H1 (cell line): ENCODE data around the gene TBC1D30. TPM values are rescaled to one million over a fixed set of nuclear protein-coding genes. Genes with fewer than 3 reads are reported as not detected.

ENCODE experiments used
- CTCF ChIA-PET: fragments of 300-600 bp; sonication (Branson Sonifier 250); formaldehyde crosslinking; loops from one replicate; lab custom pipeline; 2021; ENCODE audit not compliant: partially characterized antibody; lab: Charles Lee
- POLR2A ChIA-PET: fragments of 300-600 bp; sonication (Branson Sonifier 250); formaldehyde crosslinking; loops from one replicate; lab custom pipeline; 2021; ENCODE audit warnings: inconsistent platforms; ENCODE audit not compliant: partially characterized antibody; lab: Charles Lee
- DNase-seq, 2 experiments: peaks; one replicate each; pipeline versions ENCODE4 v3.0.0 to v3.0.0-alpha.2; 2010 to 2022; ENCODE audit warnings: low spot score in 2 of 2, low read depth in 1 of 2, mixed read lengths in 1 of 2
- FAIRE-seq: peaks from 2 replicates; lab custom pipeline; 2011; peaks lifted over from hg19 to GRCh38; lab: Jason Lieb, UNC
- H2AFZ ChIP-seq: 2 replicates; pipeline ENCODE4 v1.8.1; 2012; ENCODE audit warnings: low read length, inconsistent platforms
- H2AK5ac ChIP-seq: 2 replicates; pipeline ENCODE4 v1.6.1; 2013; ENCODE audit warnings: low read depth, low read length
- H2BK120ac ChIP-seq: replicated peaks from 2 replicates; pipeline ENCODE3; 2013; ENCODE audit warnings: low read depth, low read length, inconsistent platforms
- H2BK12ac ChIP-seq: 2 replicates; pipeline ENCODE4 v1.6.1; 2013; ENCODE audit warnings: low read depth, low read length
- H2BK15ac ChIP-seq: 2 replicates; pipeline ENCODE4 v1.6.1; 2013; ENCODE audit warnings: low read length
- H2BK20ac ChIP-seq: 2 replicates; pipeline ENCODE4 v1.6.1; 2013; ENCODE audit warnings: low read length
- H2BK5ac ChIP-seq: 2 replicates; pipeline ENCODE4 v1.6.1; 2013; ENCODE audit warnings: low read depth, low read length
- H3K14ac ChIP-seq: 2 replicates; pipeline ENCODE4 v1.6.1; 2013; ENCODE audit warnings: inconsistent platforms; ENCODE audit not compliant: insufficient read length
- H3K18ac ChIP-seq: 2 replicates; pipeline ENCODE4 v1.6.1; 2013; ENCODE audit warnings: low read length; ENCODE audit errors: extremely low read depth
- H3K23ac ChIP-seq: 2 replicates; pipeline ENCODE4 v1.6.1; 2013; ENCODE audit warnings: inconsistent platforms; ENCODE audit not compliant: insufficient read length
- H3K23me2 ChIP-seq: 2 replicates; pipeline ENCODE4 v1.6.1; 2013; ENCODE audit warnings: low read depth, low read length
- H3K27ac ChIP-seq: 2 replicates; pipeline ENCODE4 v1.6.1; 2011; ENCODE audit warnings: low read depth, low read length, inconsistent platforms
- H3K27me3 ChIP-seq, 4 experiments: replicated peaks in 1 of 4; 1 replicate in 1 of 4; 2 replicates in 3 of 4; pipeline versions ENCODE4 v1.6.1 to v1.8.1; 2011 to 2013; ENCODE audit warnings: low read length in 3 of 4, mild to moderate bottlenecking in 3 of 4, inconsistent platforms in 2 of 4, mixed read lengths in 2 of 4, moderate library complexity in 1 of 4; ENCODE audit not compliant: control insufficient read depth in 3 of 4, insufficient read depth in 3 of 4; ENCODE audit errors: extremely low read depth in 1 of 4
- H3K36me3 ChIP-seq, 4 experiments: 2 replicates each; pipeline versions ENCODE4 v1.6.1 to v1.8.1; 2011 to 2013; ENCODE audit warnings: mild to moderate bottlenecking in 4 of 4, low read length in 3 of 4, moderate library complexity in 2 of 4, control low read depth in 1 of 4, inconsistent platforms in 1 of 4; ENCODE audit not compliant: insufficient read depth in 4 of 4, control insufficient read depth in 2 of 4
- H3K4ac ChIP-seq: replicated peaks from 2 replicates; pipeline ENCODE3; 2013; ENCODE audit warnings: low read length, low read depth, mixed read lengths, inconsistent platforms; ENCODE audit not compliant: insufficient read length
- H3K4me1 ChIP-seq, 4 experiments: replicated peaks in 1 of 4; 1 replicate in 1 of 4; 2 replicates in 3 of 4; pipeline versions ENCODE4 v1.6.1 to v1.8.1; 2011 to 2013; ENCODE audit warnings: low read length in 3 of 4, inconsistent platforms in 2 of 4, mixed read lengths in 1 of 4; ENCODE audit not compliant: insufficient read depth in 4 of 4, control insufficient read depth in 3 of 4
- H3K4me2 ChIP-seq, 2 experiments: 2 replicates each; pipeline versions ENCODE4 v1.6.1 to v1.8.1; 2011 to 2013; ENCODE audit warnings: low read depth in 2 of 2, low read length in 2 of 2, control low read depth in 1 of 2, inconsistent platforms in 1 of 2, mild to moderate bottlenecking in 1 of 2; ENCODE audit not compliant: insufficient read depth in 1 of 2
- H3K4me3 ChIP-seq, 4 experiments: fragments of 200-600, 300-600 bp in 1 of 4; sonication (generic), shearing (Covaris generic), sonication (Bioruptor Twin) in 1 of 4; 2 replicates each; pipeline versions ENCODE4 v1.5.1 to v1.8.1; 2011 to 2016; ENCODE audit warnings: low read length in 4 of 4, low read depth in 3 of 4, control low read depth in 2 of 4, inconsistent platforms in 2 of 4, mild to moderate bottlenecking in 2 of 4, mixed read lengths in 1 of 4, moderate library complexity in 1 of 4; ENCODE audit not compliant: insufficient read depth in 2 of 4; ENCODE audit errors: extremely low read depth in 1 of 4
- H3K56ac ChIP-seq: replicated peaks from 2 replicates; pipeline ENCODE3; 2013; ENCODE audit warnings: low read depth, mild to moderate bottlenecking, mixed read lengths, low read length, inconsistent platforms; ENCODE audit not compliant: insufficient read length
- H3K79me1 ChIP-seq: 2 replicates; pipeline ENCODE4 v1.6.1; 2013; ENCODE audit warnings: low read depth, low read length, control low read depth
- H3K79me2 ChIP-seq, 2 experiments: 2 replicates each; pipeline versions ENCODE4 v1.6.1 to v1.8.1; 2012 to 2013; ENCODE audit warnings: low read length in 2 of 2, mild to moderate bottlenecking in 2 of 2, inconsistent platforms in 1 of 2; ENCODE audit not compliant: insufficient read depth in 2 of 2, control insufficient read depth in 1 of 2
- H3K9ac ChIP-seq, 4 experiments: replicated peaks in 1 of 4; 1 replicate in 1 of 4; 2 replicates in 3 of 4; pipeline versions ENCODE4 v1.6.1 to v1.8.1; 2011 to 2013; ENCODE audit warnings: low read depth in 3 of 4, low read length in 3 of 4, control low read depth in 2 of 4, mild to moderate bottlenecking in 2 of 4, moderate library complexity in 2 of 4, inconsistent platforms in 1 of 4; ENCODE audit errors: extremely low read depth in 1 of 4
- H3K9me3 ChIP-seq, 2 experiments: 2 replicates each; pipeline versions ENCODE4 v1.6.1 to v1.8.1; 2012 to 2013; ENCODE audit warnings: mild to moderate bottlenecking in 2 of 2, moderate library complexity in 2 of 2, control low read depth in 1 of 2, inconsistent platforms in 1 of 2, low read depth in 1 of 2, low read length in 1 of 2, mixed read lengths in 1 of 2; ENCODE audit not compliant: insufficient read depth in 2 of 2
- H4K20me1 ChIP-seq, 2 experiments: replicated peaks in 1 of 2; 2 replicates each; pipeline versions ENCODE3 to v1.8.1; 2011 to 2013; ENCODE audit warnings: inconsistent platforms in 2 of 2, low read length in 2 of 2, mild to moderate bottlenecking in 1 of 2; ENCODE audit not compliant: insufficient read depth in 2 of 2, control insufficient read depth in 1 of 2
- H4K5ac ChIP-seq: 2 replicates; pipeline ENCODE4 v1.6.1; 2013; ENCODE audit warnings: low read length, low read depth, mixed read lengths, inconsistent platforms; ENCODE audit not compliant: insufficient read length
- H4K8ac ChIP-seq: 2 replicates; pipeline ENCODE4 v1.8.0; 2013; ENCODE audit warnings: mild to moderate bottlenecking, moderate library complexity, low read length, inconsistent platforms; ENCODE audit not compliant: insufficient read depth; ENCODE audit errors: extremely low read depth
- H4K91ac ChIP-seq: replicated peaks from 2 replicates; pipeline ENCODE3; 2013; ENCODE audit warnings: low read length, mixed read lengths, inconsistent platforms; ENCODE audit not compliant: insufficient read length
- CBX5 ChIP-seq: fragments of 300-800, 300-1000 bp; sonication (generic); IDR thresholded peaks from 2 replicates; pipeline ENCODE4 v1.7.1; 2016; ENCODE audit warnings: antibody characterized with exemption, low read length, low read depth
- CEBPB ChIP-seq: IDR thresholded peaks from 2 replicates; pipeline ENCODE4 v1.6.1; 2012; ENCODE audit warnings: low read depth, low read length
- CREB1 ChIP-seq: IDR thresholded peaks from 2 replicates; pipeline ENCODE4 v1.6.1; 2012; ENCODE audit warnings: inconsistent platforms
- CTCF ChIP-seq, 3 experiments: IDR thresholded peaks; 1 replicate in 2 of 3; 2 replicates in 1 of 3; pipeline versions ENCODE4 v1.5.1 to v1.6.1; 2011; ENCODE audit warnings: low read length in 3 of 3, mild to moderate bottlenecking in 3 of 3, inconsistent platforms in 2 of 3, low read depth in 1 of 3, moderate library complexity in 1 of 3; ENCODE audit not compliant: insufficient read depth in 1 of 3; ENCODE audit errors: control extremely low read depth in 1 of 3
- GTF2F1 ChIP-seq: IDR thresholded peaks from 2 replicates; pipeline ENCODE4 v1.6.1; 2012; ENCODE audit warnings: low read depth, low read length, improper control_type of control experiment, borderline replicate concordance
- NRF1 ChIP-seq: IDR thresholded peaks from 2 replicates; pipeline ENCODE4 v1.6.1; 2011; ENCODE audit warnings: mild to moderate bottlenecking, low read depth, low read length, improper control_type of control experiment
- SP2 ChIP-seq: IDR thresholded peaks from 2 replicates; pipeline ENCODE4 v1.6.1; 2012; ENCODE audit warnings: mild to moderate bottlenecking, low read length, inconsistent platforms
- SRF ChIP-seq: IDR thresholded peaks from 2 replicates; pipeline ENCODE4 v1.6.1; 2011; ENCODE audit warnings: mild to moderate bottlenecking, low read depth, low read length, moderate library complexity
- TBP ChIP-seq: IDR thresholded peaks from 2 replicates; pipeline ENCODE4 v1.6.1; 2011; ENCODE audit warnings: low read depth, low read length, improper control_type of control experiment
- WGBS, 2 experiments: shearing (Covaris generic) in 1 of 2; methylation state at CpG; one replicate each; pipeline versions ENCODE4 v1.1.6 to v1.1.7; 2013 to 2015; ENCODE audit warnings: low lambda C conversion rate in 2 of 2, mixed read lengths in 2 of 2, inconsistent platforms in 1 of 2, low coverage in 1 of 2, missing lambda C conversion rate in 1 of 2; ENCODE audit not compliant: insufficient replicate concordance in 2 of 2, insufficient coverage in 1 of 2, insufficient read length in 1 of 2; ENCODE audit errors: extremely low coverage in 1 of 2, missing lambda C conversion rate in 1 of 2; 5-methylcytosine and 5-hydroxymethylcytosine counted together
- polyA plus RNA-seq, 7 experiments: library from polyadenylated mRNA; depleted of rRNA in 3 of 7; stranded (reverse) in 5 of 7; unstranded in 2 of 7; fragments of >200 nt in 5 of 7; fragments of 200-250 nt in 2 of 7; gene quantifications; 1 replicate in 5 of 7; 2 replicates in 1 of 7; 4 replicates in 1 of 7; pipeline versions ENCODE4 v1.2.1 to v1.2.3, GENCODE V29; 2011 to 2013; ENCODE audit warnings: missing spikeins in 2 of 7, mixed read lengths in 2 of 7
- total RNA-seq: library from RNA; stranded (reverse); fragmentation: NEBNext Ultra II Directional; extraction: Animal tissue kit (Norgen Biotek cat#: 25700); gene quantifications from 2 replicates; pipeline ENCODE4 v1.2.1, GENCODE V29; 2021

Gene TBC1D30
- total and polyA plus RNA-seq, 2 of the 8 experiments (the other 6 are each of a cell fraction or from before 2014, with no cell fraction given), result 2.8 to 5.5 TPM

- ChIA-PET POLR2A (no interaction called here), CTCF (interaction anchor here (0.5 to 3.7 kb wide), 4 partner anchors 20 to 1323 kb away, joined by 3 to 29 read pairs (median 4); no protein-coding TSS in a partner anchor)
- no peak overlapping the region for H3K14ac ChIP-seq
- TF ChIP-seq CREB1 (no peak), NRF1 (no peak), CTCF (IDR thresholded peaks at IDR 0.05; ENCODE audit: control extremely low read depth in 1 of 3, insufficient read depth in 1 of 3, low read depth in 1 of 3, low read length in 3 of 3) (no peak), CEBPB (no peak), CBX5 (no peak), TBP (no peak), SP2 (no peak), GTF2F1 (no peak), SRF (no peak)
- peaks cover 0 to 12% (median 6%) of the 10 kb centered on the region in 4 experiments; a peak in 3 of 7 replicates for H3K4me1 ChIP-seq
- H4K8ac ChIP-seq, result no peak overlapping the region
- peaks cover 15% of the 10 kb centered on the region; the same call in 1 of the 2 replicates for H3K23me2 ChIP-seq
- no peak overlapping the region for H2BK120ac ChIP-seq
- no peak overlapping the region for H2BK12ac ChIP-seq
- H3K9me3 ChIP-seq, result no peaks in the 10 kb centered on the region
- WGBS, 2 experiments, result 84% methylated on average over 3 of the region's 3 CpGs; no CpG with 5 or more reads in 1 of the 2 experiments
- H2AK5ac ChIP-seq, result no peak overlapping the region
- no peak overlapping the region for H2BK5ac ChIP-seq
- no peak overlapping the region for H3K23ac ChIP-seq
- no peak overlapping the region for H4K5ac ChIP-seq
- no peaks in the 10 kb centered on the region for H3K36me3 ChIP-seq
- H3K27me3 ChIP-seq, result peaks cover 15 to 24% (median 21%) of the 10 kb centered on the region in 4 experiments
- H3K79me2 ChIP-seq, result no peaks in the 10 kb centered on the region
- H3K56ac ChIP-seq, result no peak overlapping the region
- no peak overlapping the region for H2AFZ ChIP-seq
- H3K4me3 ChIP-seq, result no peak overlapping the region
- FAIRE-seq, result no peak
- no peak overlapping the region for H3K27ac ChIP-seq
- H3K79me1 ChIP-seq, result no peaks in the 10 kb centered on the region
- H4K91ac ChIP-seq, result no peak overlapping the region
- no peak overlapping the region for H3K4me2 ChIP-seq
- H3K18ac ChIP-seq, result no peak overlapping the region
- no peak overlapping the region for H3K9ac ChIP-seq
- no peak overlapping the region for H2BK15ac ChIP-seq
- H2BK20ac ChIP-seq, result no peak overlapping the region
- H4K20me1 ChIP-seq, result peaks cover 2 to 4% of the 10 kb centered on the region in 2 experiments
- no peak for DNase-seq
- H3K4ac ChIP-seq, result no peak overlapping the region
Observed at GRCh38 chr12:64820593-64820992, 3.9 kb upstream of the TBC1D30 start.
